LNCAP (cell line): ENCODE measurements around the gene PTPA.

Experiments used
- TF ChIP-seq, protein P1 (sequence below): fragments of 450-650 bp; IDR thresholded peaks from 2 replicates; pipeline ENCODE4 v1.5.1; 2017; ENCODE audit warnings: mild to moderate bottlenecking

Gene PTPA

DNA sequence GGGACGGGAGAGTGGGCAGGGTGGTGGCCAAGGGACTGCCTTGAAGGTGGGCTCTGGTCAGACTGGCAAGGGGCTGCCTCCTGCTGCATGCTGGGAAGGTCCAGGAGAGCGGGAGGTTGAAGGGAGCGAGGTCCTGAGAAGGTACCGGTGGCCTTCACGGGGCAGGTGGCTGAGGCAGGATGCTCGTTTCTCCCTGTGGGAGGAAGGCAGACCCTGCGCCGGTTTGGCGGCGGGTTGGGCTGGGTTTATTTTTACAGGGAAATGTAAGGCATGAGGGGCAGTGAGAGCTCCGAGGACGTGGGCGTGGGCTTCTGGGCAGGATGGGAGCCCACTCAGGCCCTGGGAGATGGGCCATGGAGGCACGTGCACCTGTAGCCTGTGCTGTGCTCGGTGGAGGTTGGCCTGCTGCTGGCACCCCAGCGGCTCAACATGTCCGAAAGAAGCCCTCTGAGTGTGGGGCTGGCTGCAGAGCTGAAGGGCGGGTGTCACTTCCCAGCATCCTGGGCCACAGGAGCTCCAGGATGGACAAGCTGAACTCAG is 39.5 kb downstream of the PTPA start:
- TF ChIP-seq, protein P1, sequence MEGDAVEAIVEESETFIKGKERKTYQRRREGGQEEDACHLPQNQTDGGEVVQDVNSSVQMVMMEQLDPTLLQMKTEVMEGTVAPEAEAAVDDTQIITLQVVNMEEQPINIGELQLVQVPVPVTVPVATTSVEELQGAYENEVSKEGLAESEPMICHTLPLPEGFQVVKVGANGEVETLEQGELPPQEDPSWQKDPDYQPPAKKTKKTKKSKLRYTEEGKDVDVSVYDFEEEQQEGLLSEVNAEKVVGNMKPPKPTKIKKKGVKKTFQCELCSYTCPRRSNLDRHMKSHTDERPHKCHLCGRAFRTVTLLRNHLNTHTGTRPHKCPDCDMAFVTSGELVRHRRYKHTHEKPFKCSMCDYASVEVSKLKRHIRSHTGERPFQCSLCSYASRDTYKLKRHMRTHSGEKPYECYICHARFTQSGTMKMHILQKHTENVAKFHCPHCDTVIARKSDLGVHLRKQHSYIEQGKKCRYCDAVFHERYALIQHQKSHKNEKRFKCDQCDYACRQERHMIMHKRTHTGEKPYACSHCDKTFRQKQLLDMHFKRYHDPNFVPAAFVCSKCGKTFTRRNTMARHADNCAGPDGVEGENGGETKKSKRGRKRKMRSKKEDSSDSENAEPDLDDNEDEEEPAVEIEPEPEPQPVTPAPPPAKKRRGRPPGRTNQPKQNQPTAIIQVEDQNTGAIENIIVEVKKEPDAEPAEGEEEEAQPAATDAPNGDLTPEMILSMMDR, result no peak

DNA sequence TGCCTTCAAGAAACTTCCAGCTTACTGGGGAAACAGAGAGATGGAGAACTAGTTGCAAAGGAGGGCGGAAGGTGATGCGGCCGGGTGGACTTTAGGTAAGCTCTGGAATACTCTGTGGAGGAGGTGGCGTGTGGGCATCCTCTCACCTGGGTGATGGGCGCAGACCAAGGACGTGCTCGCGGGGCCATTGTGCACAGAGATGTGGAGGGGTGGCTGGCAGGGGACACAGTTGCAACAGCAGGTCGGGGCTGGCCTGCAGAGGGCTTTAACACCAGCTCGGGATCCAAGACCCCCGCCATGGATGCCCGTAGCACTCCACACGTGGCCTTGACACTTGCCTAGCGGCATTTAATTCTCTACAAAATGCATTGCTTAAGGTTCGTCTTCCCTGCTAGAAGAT is 40.3 kb downstream of the PTPA start:
- TF ChIP-seq, protein P1, result no peak

GRCh38 chr9:129154866-129155477 is 43.8 kb downstream of the PTPA start:
- TF ChIP-seq, protein P1, result no peak

- TF ChIP-seq, protein P1, result no peak
Observed at GRCh38 chr9:129156163-129156562, 44.9 kb downstream of the PTPA start.

DNA sequence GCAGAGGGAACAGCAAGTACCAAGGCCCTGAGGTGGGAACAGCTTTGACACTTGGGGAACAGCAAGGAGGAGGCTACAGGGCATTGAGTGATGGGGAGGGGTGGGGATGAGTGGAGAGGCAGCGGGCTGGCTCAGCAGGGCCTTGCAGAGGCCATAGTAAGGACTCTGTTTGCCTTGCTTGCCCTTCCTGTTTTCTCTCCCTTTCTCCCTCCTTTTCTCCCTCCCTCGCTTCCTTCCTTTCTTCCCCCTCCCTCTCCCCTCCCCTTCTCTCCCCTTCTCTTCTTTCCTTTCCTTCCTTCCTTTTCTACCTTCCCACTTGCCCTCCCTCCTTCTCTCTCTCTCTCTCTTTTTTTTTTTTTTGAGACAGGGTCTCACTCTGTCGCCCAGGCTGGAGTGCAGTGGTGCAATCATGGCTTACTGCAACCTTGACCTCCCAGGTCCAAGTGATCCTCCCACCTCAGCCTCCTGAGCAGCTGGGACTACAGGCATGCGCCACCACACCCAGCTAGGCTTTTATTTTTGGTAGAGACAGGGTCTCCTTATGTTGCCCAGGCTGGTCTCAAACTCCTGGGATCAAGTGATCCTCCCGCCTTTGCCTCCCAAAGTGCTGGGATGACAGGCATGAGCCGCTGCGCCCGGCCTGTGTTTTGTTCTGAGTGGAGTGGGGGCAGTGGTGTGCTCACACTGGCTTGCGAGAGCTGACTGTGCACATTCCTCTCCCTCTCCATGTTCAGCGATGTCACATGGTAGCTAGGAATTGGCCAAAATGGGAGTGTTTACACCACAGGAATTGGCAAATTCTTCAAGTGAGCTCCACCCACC is 49.7 kb downstream of the PTPA start:
- TF ChIP-seq, protein P1, result no peak

DNA sequence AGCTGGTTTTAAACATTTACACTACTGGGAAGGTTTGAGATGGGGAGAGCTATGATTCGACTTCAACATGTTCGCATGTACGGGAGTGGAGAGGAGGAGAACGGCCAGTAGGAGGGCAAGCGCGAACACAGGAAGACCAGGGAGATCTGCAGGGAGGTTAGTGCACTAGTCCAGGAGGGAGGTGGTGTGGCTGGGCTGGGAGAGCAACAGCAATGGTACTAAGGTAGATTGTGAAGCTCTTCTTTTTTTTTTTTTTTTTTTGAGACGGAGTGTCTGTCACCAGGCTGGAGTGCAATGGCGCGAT is 50.3 kb downstream of the PTPA start:
- TF ChIP-seq, protein P1, result no peak

DNA sequence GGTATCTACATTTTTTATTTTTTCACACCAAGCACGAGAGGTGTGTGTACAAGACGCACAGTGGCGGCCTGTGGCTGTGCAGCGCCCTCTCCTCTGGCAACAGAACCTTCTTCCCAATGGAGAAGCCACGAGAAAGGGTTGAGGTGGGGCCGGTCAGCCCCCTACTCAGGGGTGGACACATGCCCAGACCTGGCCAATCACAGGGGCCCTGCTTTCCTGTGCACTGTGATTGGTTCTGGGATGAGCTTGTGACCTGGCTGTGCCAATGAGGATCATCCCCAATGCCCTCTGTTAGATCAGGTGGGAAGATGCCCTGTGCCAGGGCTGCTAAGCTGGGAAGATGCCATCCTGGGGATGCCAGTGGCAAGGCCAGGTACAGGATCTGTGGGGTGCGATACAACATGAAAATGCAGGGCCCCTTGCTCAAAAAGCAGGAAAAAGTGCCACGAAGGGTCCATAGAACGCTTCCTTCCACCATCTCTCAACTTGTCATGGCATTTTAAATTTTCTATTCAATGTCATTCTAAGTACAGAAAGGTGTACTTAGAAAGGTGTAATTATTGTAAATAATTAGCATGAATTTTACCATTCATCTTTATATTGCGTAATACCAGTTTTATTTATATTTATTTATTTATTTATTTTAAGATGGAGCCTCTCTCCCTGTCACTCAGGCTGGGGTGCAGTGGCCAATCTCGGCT is 51.4 kb downstream of the PTPA start:
- TF ChIP-seq, protein P1, result no peak
